BLaER1 treated with 17β-estradiol and CSF1 and Interleukin-3, amounts not matched to agents 10 nM and 100 nM (cell line): ENCODE results near the gene TMEM126B.

Experiments used
- H3K27ac ChIP-seq, 11 experiments: shearing (Covaris generic); formaldehyde crosslinking; 2 replicates each; pipeline ENCODE4 v1.8.1; 2022
- H3K27me3 ChIP-seq, 11 experiments: shearing (Covaris generic); formaldehyde crosslinking; 2 replicates each; pipeline ENCODE4 v1.8.1; 2022
- H3K36me3 ChIP-seq, 11 experiments: shearing (Covaris generic); formaldehyde crosslinking; 2 replicates each; pipeline ENCODE4 v1.8.1; 2022
- H3K4me1 ChIP-seq, 10 experiments: shearing (Covaris generic); formaldehyde crosslinking; 2 replicates each; pipeline ENCODE4 v1.8.1; 2022
- H3K4me2 ChIP-seq, 11 experiments: shearing (Covaris generic); formaldehyde crosslinking; 2 replicates each; pipeline ENCODE4 v1.8.1; 2022
- H3K4me3 ChIP-seq, 10 experiments: shearing (Covaris generic); formaldehyde crosslinking; 2 replicates each; pipeline ENCODE4 v1.8.1; 2022
- H3K9ac ChIP-seq, 11 experiments: shearing (Covaris generic); formaldehyde crosslinking; 2 replicates each; pipeline ENCODE4 v1.8.1; 2022
- H3K9me3 ChIP-seq, 11 experiments: shearing (Covaris generic); formaldehyde crosslinking; replicated peaks in 1 of 11; 2 replicates each; pipeline ENCODE4 v1.8.1; 2022
- H4K20me1 ChIP-seq, 11 experiments: shearing (Covaris generic); formaldehyde crosslinking; 2 replicates each; pipeline ENCODE4 v1.8.1; 2022
- Cebpa-rat ChIP-seq, 11 experiments: shearing (Covaris generic); IDR thresholded peaks; 2 replicates each; pipeline ENCODE4 v1.8.1; 2022

The TMEM126B gene

DNA sequence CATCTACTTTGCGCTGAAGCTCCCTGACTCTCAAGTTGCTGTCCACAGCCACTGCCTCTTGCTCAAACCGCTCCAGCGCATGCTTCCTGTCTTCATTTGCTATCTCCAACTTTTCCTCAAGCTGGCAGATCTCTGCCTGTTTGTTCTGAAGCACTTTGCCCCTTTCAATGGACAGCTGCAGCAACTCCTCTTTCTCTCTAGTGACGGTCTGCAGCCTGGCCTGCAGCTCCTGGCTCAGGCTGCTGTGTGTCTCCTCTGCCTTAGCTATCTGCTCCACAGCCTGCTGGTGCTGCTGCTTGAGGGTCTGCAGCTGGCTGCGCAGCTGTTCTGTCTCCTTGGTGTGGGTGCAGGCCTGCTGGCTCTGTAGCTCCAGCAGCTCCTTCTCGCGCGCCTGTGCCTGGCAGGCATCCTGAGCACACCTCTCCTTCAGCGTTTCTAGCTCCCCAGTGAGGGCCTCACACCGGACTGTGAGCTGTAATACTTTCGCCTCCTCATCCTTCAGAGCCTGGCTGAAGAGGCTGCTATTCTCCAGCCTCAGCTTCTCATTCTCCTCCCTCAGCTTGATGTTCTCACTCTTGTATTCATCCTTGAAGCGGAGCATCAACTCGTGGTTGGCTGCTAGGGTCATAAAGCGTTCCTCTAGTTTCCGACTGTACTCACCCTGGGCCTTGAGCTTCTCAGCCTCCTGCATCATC, 56.9 kb downstream of the TMEM126B start:
- H3K4me2 ChIP-seq: peak overlapping the region in 6 of 11 experiments; percentile 7 to 45 (median 29); a peak in 7 of 22 replicates
- H3K27me3 ChIP-seq: peaks cover 15 to 23% (median 20%) of the 10 kb centered on the region in 11 experiments
- no peak overlapping the region for H3K4me3 ChIP-seq
- peaks cover 8 to 13% (median 9%) of the 10 kb centered on the region in 11 experiments for H3K9me3 ChIP-seq
- no peaks in the 10 kb centered on the region for H3K36me3 ChIP-seq
- H3K27ac ChIP-seq: no peak overlapping the region
- H4K20me1 ChIP-seq: 0 out of 22 replicates have a peak, but pooled peaks cover 0 to 3% (median 0%) of the 10 kb centered on the region in 11 experiments
- H3K4me1 ChIP-seq: peaks cover 0 to 10% (median 5%) of the 10 kb centered on the region in 10 experiments; a peak in 4 of 20 replicates
- no peak overlapping the region for H3K9ac ChIP-seq
- TF ChIP-seq Cebpa-rat (IDR thresholded peaks at IDR 0.05): no peak

DNA sequence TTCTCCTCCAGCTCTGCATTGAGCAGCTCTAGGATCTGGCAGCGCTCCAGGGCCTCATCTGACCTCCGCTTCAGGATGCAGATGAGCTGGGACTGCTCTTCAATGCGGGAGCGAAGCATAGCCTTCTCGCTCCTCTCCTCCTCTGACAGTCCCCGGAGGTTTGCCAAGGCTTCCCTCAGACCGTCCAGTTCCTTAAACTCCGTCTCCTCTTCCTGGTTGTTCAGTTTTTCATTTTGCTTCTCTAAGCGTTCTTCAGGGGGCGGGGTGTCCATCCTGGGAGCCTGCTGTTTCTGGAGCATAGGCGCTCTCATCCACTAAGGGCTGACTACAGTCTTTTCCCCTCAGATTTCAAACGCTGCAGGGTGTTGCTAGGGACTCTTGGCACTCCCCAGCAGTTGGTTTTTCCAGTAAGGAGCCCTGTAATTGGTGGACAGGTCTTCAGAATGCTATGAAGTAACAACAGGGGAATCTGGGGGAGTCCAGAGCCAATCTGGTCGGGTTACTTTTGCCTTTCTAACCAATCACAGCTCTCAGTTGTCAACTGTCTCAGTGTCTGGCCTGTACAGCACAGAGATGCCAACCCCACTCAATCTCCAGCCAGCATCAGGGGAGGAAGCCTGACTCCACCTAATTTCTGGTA, 57.5 kb downstream of the TMEM126B start, which contains the start of gene CCDC89:
Gene CCDC89 (minus strand): TSS at position 376 of the 640 bp plus-strand sequence. CDS start 65 bp downstream, at position 311.
- no peak for TF ChIP-seq Cebpa-rat (IDR thresholded peaks at IDR 0.05)
- Histone ChIP-seq H4K20me1 (0 out of 22 replicates have a peak, but pooled peaks cover 0 to 3% (median 0%) of the 10 kb centered on the region in 11 experiments), H3K4me1 (peaks cover 0 to 10% (median 5%) of the 10 kb centered on the region in 10 experiments; a peak in 4 of 20 replicates), H3K36me3 (no peaks in the 10 kb centered on the region), H3K4me3 (no peak within 1 kb of the TSS), H3K27ac (no peak within 1 kb of the TSS), H3K4me2 (peak within 1 kb of the TSS in 6 of 11 experiments; percentile 7 to 45 (median 29); a peak in 9 of 22 replicates), H3K27me3 (peaks cover 15 to 23% (median 20%) of the 10 kb centered on the region in 11 experiments), H3K9me3 (peaks cover 8 to 13% (median 9%) of the 10 kb centered on the region in 11 experiments), H3K9ac (no peak within 1 kb of the TSS)
